D341Med (cell line): ENCODE measurements around the gene ACSBG1.

ENCODE experiments used
- DNase-seq: peaks from one replicate; pipeline ENCODE4 v3.0.0; 2012; ENCODE audit warnings: low spot score

ACSBG1 gene

GRCh38 chr15:78203346-78204225 lies 30.8 kb downstream of the ACSBG1 start:
- peak; percentile 22 for DNase-seq

GRCh38 chr15:78201281-78202190 lies 32.8 kb downstream of the ACSBG1 start:
- DNase-seq, result peak; percentile 17

- DNase-seq, result peak; percentile 7
These were observed 34.0 kb downstream of the ACSBG1 start for GRCh38 chr15:78200276-78200930.

GRCh38 chr15:78197632-78198031 lies 36.7 kb downstream of the ACSBG1 start:
- peak; percentile 8 for DNase-seq

GRCh38 chr15:78195735-78196201 lies 38.6 kb downstream of the ACSBG1 start:
- peak; percentile 81 for DNase-seq

GRCh38 chr15:78194568-78194925 lies 39.8 kb downstream of the ACSBG1 start:
- DNase-seq, result no peak

GRCh38 chr15:78193731-78194567 lies 40.4 kb downstream of the ACSBG1 start:
- no peak for DNase-seq

- DNase-seq, result no peak
These were observed 41.4 kb downstream of the ACSBG1 start for GRCh38 chr15:78192826-78193594.

- DNase-seq, result no peak
These were observed 51.5 kb downstream of the ACSBG1 start for GRCh38 chr15:78182821-78183220.

- DNase-seq, result no peak
These were observed 52.0 kb downstream of the ACSBG1 start for GRCh38 chr15:78182336-78182700.

GRCh38 chr15:78179906-78180305 lies 54.5 kb downstream of the ACSBG1 start:
- DNase-seq, result no peak

GRCh38 chr15:78179286-78179840 lies 55.0 kb downstream of the ACSBG1 start:
- no peak for DNase-seq

GRCh38 chr15:78178064-78178463 lies 56.3 kb downstream of the ACSBG1 start:
- DNase-seq, result no peak

GRCh38 chr15:78177447-78177873 lies 56.9 kb downstream of the ACSBG1 start:
- peak; percentile 72 for DNase-seq

- DNase-seq, result no peak
These were observed 59.0 kb downstream of the ACSBG1 start for GRCh38 chr15:78175330-78175729.

- no peak for DNase-seq
These were observed 60.0 kb downstream of the ACSBG1 start for GRCh38 chr15:78174401-78174800.

- DNase-seq, result no peak
These were observed 62.4 kb downstream of the ACSBG1 start for GRCh38 chr15:78171864-78172472.

GRCh38 chr15:78170848-78171773 lies 63.3 kb downstream of the ACSBG1 start:
- DNase-seq, result no peak

GRCh38 chr15:78168608-78169007 lies 65.8 kb downstream of the ACSBG1 start:
- no peak for DNase-seq
